ENCODE data around the gene TGFB2. TPM values are rescaled to one million over a fixed set of nuclear protein-coding genes. Genes with fewer than 3 reads are reported as not detected.

The TGFB2 gene
- polyA plus RNA-seq, 2 of the 4 experiments (the other 2 are of a cell fraction), result 29.7 to 65.8 TPM

DNA sequence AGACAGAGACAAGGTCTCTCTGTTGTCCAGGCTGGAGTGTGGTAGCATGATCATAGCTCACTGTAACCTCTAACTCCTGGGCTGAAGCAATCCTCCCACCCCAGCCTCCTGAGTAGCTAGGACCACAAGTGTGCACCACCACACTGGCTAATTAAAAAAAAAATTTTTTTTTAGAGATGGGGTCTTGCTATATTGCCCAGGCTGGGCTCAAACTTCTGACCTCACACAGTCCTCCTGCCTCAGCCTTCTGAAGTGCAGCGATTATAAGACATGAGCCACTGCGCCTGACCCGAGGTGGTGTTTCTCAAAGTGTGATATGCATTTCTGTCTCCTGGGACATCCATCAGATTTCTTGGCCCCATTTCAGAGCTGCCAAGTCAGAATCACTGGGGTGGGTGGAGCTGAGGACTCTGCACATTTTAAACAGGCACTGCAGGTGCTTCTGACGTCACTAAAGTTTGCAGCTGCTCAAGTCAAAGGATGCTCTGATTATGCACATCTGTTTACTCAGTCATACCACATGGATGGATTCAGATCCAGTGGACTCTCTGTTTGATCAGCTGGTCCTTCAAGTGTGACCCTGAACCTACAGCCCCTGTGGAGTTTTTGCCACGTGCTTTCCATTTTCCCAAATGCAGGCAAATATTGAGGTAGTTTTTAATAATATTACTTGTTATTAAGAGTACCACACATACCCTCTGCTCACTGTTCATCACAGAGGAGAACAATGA lies 21.4 kb downstream of the TGFB2 start:
- peak; percentile 83 to 97 for DNase-seq (ENCODE audit: low read depth in 1 of 2, low spot score in 1 of 2)
- H3K4me1 ChIP-seq, result peaks cover 95% of the 10 kb centered on the region
- peak overlapping the region; percentile 83 to 90 for H3K27ac ChIP-seq
- peak; percentile 71 to 82 for ATAC-seq
- CTCF ChIA-PET, result interaction anchor here (0.5 to 4.0 kb wide), 7 partner anchors 11 to 1547 kb away, joined by 3 to 16 read pairs (median 4); no protein-coding TSS in a partner anchor
- H3K9me3 ChIP-seq, result no peaks in the 10 kb centered on the region
- POLR2A ChIA-PET, result interaction anchor here (1.5 to 2.9 kb wide), 4 partner anchors 10 to 340 kb away, joined by 5 to 25 read pairs (median 10); partner anchors contain the start of gene TGFB2
- peak; percentile 28 for FAIRE-seq
- peak overlapping the region; percentile 71 for H3K4me2 ChIP-seq
- 13% methylated on average over 5 of the region's 5 CpGs for WGBS (ENCODE audit: missing lambda C conversion rate)
- H3K4me3 ChIP-seq, result peak overlapping the region; percentile 7; the same call in 1 of the 3 replicates
- TF ChIP-seq ZC3H11A (IDR thresholded peaks at IDR 0.05), result no peak
- TF ChIP-seq FOSL2 (IDR thresholded peaks at IDR 0.05), result peak; percentile 34; the same call in 1 of the 2 replicates
- peak; percentile 56 for TF ChIP-seq FOSL2 (CRISPR knock-in tag; IDR thresholded peaks at IDR 0.05)
- peak; percentile 83 for TF ChIP-seq KDM1A (IDR thresholded peaks at IDR 0.05; ENCODE audit: low read depth)
- TF ChIP-seq HOXA7 (CRISPR knock-in tag; IDR thresholded peaks at IDR 0.05), result 0 out of 2 replicates have a peak, but pooled peaks have one; percentile 7
- no peak for TF ChIP-seq ZFP36 (IDR thresholded peaks at IDR 0.05; ENCODE audit: borderline replicate concordance, partially characterized antibody)
- TF ChIP-seq CBX2 (IDR thresholded peaks at IDR 0.05; ENCODE audit: borderline replicate concordance, low read depth), result no peak
- peak; percentile 26; the same call in 1 of the 2 replicates for TF ChIP-seq NPAS2 (CRISPR knock-in tag; IDR thresholded peaks at IDR 0.05; ENCODE audit: borderline replicate concordance)
- TF ChIP-seq POLR2A (IDR thresholded peaks at IDR 0.05; ENCODE audit: low read length), result no peak
- 0 out of 2 replicates have a peak, but pooled peaks have one; percentile 86 for TF ChIP-seq CHD4 (IDR thresholded peaks at IDR 0.05; ENCODE audit: borderline replicate concordance)
- no peak for TF ChIP-seq ESRRA (IDR thresholded peaks at IDR 0.05; ENCODE audit: borderline replicate concordance, low read length)
- TF ChIP-seq JUNB (IDR thresholded peaks at IDR 0.05), result peak; percentile 59
- TF ChIP-seq, protein P1, sequence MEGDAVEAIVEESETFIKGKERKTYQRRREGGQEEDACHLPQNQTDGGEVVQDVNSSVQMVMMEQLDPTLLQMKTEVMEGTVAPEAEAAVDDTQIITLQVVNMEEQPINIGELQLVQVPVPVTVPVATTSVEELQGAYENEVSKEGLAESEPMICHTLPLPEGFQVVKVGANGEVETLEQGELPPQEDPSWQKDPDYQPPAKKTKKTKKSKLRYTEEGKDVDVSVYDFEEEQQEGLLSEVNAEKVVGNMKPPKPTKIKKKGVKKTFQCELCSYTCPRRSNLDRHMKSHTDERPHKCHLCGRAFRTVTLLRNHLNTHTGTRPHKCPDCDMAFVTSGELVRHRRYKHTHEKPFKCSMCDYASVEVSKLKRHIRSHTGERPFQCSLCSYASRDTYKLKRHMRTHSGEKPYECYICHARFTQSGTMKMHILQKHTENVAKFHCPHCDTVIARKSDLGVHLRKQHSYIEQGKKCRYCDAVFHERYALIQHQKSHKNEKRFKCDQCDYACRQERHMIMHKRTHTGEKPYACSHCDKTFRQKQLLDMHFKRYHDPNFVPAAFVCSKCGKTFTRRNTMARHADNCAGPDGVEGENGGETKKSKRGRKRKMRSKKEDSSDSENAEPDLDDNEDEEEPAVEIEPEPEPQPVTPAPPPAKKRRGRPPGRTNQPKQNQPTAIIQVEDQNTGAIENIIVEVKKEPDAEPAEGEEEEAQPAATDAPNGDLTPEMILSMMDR (IDR thresholded peaks at IDR 0.05), result no peak
- peak in 1 of 2 experiments; percentile 6; a peak in 2 of 4 replicates for TF ChIP-seq CEBPB (IDR thresholded peaks at IDR 0.05)
- no peak for TF ChIP-seq ZSCAN20 (CRISPR knock-in tag; IDR thresholded peaks at IDR 0.05)
- no peak for TF ChIP-seq KDM5A (IDR thresholded peaks at IDR 0.05)
- TF ChIP-seq TFCP2L1 (CRISPR knock-in tag; IDR thresholded peaks at IDR 0.05), result no peak
- TF ChIP-seq, protein P2, sequence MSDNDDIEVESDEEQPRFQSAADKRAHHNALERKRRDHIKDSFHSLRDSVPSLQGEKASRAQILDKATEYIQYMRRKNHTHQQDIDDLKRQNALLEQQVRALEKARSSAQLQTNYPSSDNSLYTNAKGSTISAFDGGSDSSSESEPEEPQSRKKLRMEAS (IDR thresholded peaks at IDR 0.05), result peak; percentile 94
- TF ChIP-seq, protein P3, sequence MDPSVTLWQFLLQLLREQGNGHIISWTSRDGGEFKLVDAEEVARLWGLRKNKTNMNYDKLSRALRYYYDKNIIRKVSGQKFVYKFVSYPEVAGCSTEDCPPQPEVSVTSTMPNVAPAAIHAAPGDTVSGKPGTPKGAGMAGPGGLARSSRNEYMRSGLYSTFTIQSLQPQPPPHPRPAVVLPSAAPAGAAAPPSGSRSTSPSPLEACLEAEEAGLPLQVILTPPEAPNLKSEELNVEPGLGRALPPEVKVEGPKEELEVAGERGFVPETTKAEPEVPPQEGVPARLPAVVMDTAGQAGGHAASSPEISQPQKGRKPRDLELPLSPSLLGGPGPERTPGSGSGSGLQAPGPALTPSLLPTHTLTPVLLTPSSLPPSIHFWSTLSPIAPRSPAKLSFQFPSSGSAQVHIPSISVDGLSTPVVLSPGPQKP (IDR thresholded peaks at IDR 0.05; ENCODE audit: low read depth, low read length), result no peak
- TF ChIP-seq, protein P4, sequence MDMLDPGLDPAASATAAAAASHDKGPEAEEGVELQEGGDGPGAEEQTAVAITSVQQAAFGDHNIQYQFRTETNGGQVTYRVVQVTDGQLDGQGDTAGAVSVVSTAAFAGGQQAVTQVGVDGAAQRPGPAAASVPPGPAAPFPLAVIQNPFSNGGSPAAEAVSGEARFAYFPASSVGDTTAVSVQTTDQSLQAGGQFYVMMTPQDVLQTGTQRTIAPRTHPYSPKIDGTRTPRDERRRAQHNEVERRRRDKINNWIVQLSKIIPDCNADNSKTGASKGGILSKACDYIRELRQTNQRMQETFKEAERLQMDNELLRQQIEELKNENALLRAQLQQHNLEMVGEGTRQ (IDR thresholded peaks at IDR 0.05), result no peak
- TF ChIP-seq ZNF302 (CRISPR knock-in tag; IDR thresholded peaks at IDR 0.05), result peak; percentile 57; the same call in 1 of the 2 replicates
- TF ChIP-seq POLR2AphosphoS2 (conservative IDR thresholded peaks at IDR 0.05; ENCODE audit: low read length), result no peak
- peak; percentile 70 to 84 for TF ChIP-seq JUN (IDR thresholded peaks at IDR 0.05)
- peak; percentile 36; the same call in 1 of the 2 replicates for TF ChIP-seq BHLHE40 (IDR thresholded peaks at IDR 0.05; ENCODE audit: low read depth, low read length)
- peak; percentile 90 for TF ChIP-seq GATA3 (IDR thresholded peaks at IDR 0.05; ENCODE audit: borderline replicate concordance)
- no peak for TF ChIP-seq RCOR1 (IDR thresholded peaks at IDR 0.05; ENCODE audit: low read depth, low read length)
- 0 out of 2 replicates have a peak, but pooled peaks have one; percentile 17 for TF ChIP-seq MYC (IDR thresholded peaks at IDR 0.05; ENCODE audit: borderline replicate concordance, low read length)
- TF ChIP-seq CHD2 (IDR thresholded peaks at IDR 0.05; ENCODE audit: low read length, partially characterized antibody), result no peak
- TF ChIP-seq HDAC2 (IDR thresholded peaks at IDR 0.05), result peak; percentile 89
- TF ChIP-seq FOSB (CRISPR knock-in tag; IDR thresholded peaks at IDR 0.05), result no peak
- TF ChIP-seq FOXS1 (CRISPR knock-in tag; IDR thresholded peaks at IDR 0.05), result no peak
- TF ChIP-seq RNF2 (IDR thresholded peaks at IDR 0.05; ENCODE audit: borderline replicate concordance, low read depth), result no peak
- TF ChIP-seq, protein P5, sequence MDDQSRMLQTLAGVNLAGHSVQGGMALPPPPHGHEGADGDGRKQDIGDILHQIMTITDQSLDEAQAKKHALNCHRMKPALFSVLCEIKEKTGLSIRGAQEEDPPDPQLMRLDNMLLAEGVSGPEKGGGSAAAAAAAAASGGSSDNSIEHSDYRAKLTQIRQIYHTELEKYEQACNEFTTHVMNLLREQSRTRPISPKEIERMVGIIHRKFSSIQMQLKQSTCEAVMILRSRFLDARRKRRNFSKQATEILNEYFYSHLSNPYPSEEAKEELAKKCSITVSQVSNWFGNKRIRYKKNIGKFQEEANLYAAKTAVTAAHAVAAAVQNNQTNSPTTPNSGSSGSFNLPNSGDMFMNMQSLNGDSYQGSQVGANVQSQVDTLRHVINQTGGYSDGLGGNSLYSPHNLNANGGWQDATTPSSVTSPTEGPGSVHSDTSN (IDR thresholded peaks at IDR 0.05), result peak; percentile 84
- no peak for TF ChIP-seq HEYL (CRISPR knock-in tag; IDR thresholded peaks at IDR 0.05)
- TF ChIP-seq TP53 (CRISPR knock-in tag; IDR thresholded peaks at IDR 0.05), result no peak
- no peak for TF ChIP-seq EHF (CRISPR knock-in tag; IDR thresholded peaks at IDR 0.05)
- no peak for TF ChIP-seq CBX8 (IDR thresholded peaks at IDR 0.05)
